NCI-H460 (cell line): Measurements from ENCODE around the gene VPS9D1. TPM values are rescaled to one million over a fixed set of nuclear protein-coding genes. Genes with fewer than 3 reads are reported as not detected.

Experiments used
- DNase-seq: peaks from one replicate; pipeline ENCODE4 v3.0.0-alpha.2; 2016; ENCODE audit warnings: low read depth; ENCODE audit errors: extremely low read depth
- polyA plus RNA-seq: library from polyadenylated mRNA; depleted of rRNA; stranded (reverse); fragments of >200 nt; gene quantifications from 2 replicates; pipeline ENCODE4 v1.2.3, GENCODE V29; 2014; cell fraction: nucleus; rRNA removed
- total RNA-seq: library from RNA; depleted of rRNA; stranded (reverse); fragments of >200 nt; shearing (Covaris generic); gene quantifications from 2 replicates; pipeline ENCODE4 v1.2.3, GENCODE V29; 2014; rRNA removed

The VPS9D1 gene, protein sequence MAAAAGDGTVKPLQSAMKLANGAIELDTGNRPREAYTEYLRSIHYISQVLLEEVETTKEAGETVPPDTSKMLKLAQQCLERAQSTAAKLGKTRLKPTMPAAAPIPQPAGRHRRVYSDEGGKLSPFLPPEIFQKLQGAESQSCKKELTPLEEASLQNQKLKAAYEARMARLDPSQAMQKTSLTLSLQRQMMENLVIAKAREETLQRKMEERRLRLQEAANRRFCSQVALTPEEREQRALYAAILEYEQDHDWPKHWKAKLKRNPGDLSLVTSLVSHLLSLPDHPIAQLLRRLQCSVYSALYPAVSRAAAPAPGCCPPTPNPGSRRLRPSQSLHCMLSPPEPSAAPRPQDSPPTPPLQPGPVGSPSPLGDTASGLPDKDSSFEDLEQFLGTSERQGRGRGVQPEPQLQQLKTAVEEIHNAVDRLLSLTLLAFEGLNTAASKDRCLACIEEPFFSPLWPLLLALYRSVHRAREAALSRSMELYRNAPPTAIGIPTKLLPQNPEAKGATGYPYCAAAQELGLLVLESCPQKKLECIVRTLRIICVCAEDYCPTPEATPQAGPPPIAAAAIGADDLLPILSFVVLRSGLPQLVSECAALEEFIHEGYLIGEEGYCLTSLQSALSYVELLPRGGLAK
- 5.7 and 6.3 TPM in 2 replicates for total RNA-seq
- 21.8 and 34.4 TPM in 2 replicates for polyA plus RNA-seq

DNA sequence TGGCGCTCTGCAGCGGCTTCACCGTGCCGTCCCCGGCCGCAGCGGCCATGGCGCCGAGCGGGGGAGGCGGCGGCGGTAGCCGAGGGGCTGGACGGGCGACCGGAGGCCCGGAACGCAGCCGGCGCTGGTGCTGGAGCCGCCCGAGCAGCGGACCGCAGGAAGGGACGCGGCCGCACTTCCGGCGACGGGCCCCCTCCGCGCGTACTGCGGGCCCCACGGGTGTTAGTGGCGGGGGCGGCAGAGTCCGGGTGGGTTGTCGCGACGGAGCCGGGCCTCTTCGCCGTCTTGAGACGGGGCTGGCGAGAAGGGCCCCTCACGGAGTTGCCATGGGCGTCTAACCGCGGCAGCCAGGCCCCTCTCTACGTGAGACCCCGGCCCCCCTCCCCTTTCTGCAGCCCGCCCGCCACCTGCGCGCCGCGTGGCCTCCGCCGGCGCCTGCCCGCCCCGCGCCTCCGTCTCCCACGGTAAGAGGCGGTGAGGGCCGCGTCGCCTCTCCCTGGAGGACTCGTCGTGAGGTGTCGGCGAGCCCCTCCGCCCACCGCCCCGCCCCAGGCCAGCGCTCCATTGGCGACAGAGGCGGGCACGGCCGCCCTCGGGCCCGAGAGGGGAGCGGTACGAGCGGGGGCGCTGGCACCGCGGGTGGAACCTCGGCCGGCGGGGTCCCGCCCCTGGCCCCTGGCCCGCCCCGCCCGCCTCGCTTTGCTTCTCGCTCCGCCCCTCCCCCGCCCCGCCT is at the start of gene VPS9D1, which contains the start of gene ZNF276:
Gene VPS9D1, minus strand, starts transcription at position 86 of the 733 bp plus-strand sequence. Its CDS starts 37 bp downstream, at position 49.
Gene ZNF276, plus strand, starts transcription at position 725 of the 733 bp plus-strand sequence. CDS start 104 bp downstream, outside the sequence.
- DNase-seq = peak; percentile 79

GRCh38 chr16:89770367-89770766 is 49.7 kb upstream of the VPS9D1 start:
- DNase-seq = no peak

- no peak for DNase-seq
These were observed 44.7 kb upstream of the VPS9D1 start for GRCh38 chr16:89765292-89765830.

GRCh38 chr16:89764711-89765201 is 44.1 kb upstream of the VPS9D1 start:
- no peak for DNase-seq

DNA sequence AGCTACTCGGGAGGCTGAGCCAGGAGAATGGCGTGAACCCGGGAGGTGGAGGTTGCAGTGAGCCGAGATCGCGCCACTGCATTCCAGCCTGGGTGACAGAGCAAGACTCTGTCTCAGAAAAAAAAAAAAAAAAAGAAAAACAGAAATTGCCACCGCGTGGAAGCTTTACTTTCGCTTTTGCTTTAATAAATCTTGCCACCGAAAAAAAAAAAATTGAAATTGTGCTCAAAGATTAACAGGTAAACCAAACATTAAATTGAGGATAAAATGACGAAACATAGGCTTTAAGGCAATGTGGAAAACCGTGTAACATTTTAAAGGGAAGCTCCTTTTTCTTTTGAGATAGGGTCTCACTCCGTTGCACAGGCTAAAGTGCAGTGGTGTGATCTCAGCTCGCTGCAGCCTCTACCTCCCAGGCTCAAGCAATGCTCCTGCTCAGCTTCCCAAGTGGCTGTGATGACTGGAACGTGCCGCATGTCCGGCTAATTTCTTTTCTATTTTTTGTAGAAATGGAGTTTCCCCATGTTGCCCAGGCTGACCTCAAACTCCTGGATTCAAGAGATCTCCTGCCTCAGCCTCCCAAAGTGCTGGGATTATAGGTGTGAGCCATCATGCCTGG is 40.7 kb upstream of the VPS9D1 start:
- DNase-seq = no peak

DNA sequence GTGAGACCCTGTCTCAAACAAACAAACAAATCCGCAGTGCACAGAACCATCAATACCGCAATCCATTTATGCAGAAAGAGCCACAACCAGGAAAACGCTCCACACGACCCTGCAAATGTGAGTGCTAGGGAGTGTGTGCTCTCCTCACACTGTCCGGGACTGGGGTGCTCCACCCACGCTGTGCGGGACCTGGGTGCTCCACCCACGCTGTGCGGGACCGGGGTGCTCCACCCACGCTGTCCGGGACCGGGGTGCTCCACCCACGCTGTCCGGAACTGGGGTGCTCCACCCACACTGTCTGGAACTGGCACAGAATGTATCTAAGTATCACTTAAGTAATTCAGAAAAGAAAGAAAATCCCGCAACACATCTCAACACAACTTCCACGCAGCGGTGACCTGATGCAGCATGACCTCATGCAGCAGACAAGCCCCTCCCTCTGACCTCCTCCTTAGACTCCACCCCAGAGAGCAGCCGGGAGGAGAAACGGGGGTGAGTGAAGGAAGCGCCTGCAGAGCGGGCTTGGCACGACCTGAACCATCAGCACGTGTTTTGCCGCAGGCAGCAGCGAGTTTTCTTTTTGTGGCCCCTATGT is 39.1 kb upstream of the VPS9D1 start:
- DNase-seq = no peak

DNA sequence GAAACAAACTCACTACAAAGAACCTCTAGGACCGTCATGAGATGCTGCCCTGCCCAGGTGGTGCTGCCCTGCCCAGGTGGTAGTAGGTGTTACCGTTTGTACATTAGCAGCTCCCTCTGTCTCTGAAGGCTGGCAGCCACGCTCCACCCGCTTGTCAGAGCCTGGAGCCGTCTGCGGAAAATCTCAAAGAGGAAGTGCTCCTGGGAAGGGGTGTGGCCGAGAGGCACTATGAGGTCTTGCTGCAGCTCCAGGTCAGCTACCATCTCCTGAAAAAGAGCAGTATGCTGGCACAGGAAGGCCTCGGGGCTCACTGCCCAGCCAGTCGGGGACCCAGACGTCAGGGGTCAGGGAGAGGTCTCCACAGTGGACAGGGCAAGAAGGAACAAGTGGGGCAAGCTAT is 28.9 kb upstream of the VPS9D1 start:
- DNase-seq = no peak

DNA sequence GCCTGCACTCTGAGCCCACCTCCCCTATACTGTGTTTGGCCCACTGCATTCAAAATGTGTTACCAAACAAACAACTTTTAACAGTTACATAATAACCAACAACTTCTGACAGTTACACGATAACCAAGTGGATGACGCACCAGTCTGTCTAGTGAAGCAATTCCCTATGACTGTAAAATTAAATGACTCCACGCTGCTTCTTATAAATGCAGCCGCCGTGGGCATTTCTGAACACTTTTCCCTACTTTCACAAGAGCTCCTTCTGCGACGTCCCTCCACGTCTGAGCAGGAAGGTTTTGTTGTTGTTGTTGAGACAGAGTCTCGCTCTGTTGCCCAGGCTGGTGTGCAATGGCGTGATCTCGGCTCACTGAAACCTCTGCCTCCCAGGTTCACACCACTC is 28.2 kb upstream of the VPS9D1 start:
- no peak for DNase-seq

DNA sequence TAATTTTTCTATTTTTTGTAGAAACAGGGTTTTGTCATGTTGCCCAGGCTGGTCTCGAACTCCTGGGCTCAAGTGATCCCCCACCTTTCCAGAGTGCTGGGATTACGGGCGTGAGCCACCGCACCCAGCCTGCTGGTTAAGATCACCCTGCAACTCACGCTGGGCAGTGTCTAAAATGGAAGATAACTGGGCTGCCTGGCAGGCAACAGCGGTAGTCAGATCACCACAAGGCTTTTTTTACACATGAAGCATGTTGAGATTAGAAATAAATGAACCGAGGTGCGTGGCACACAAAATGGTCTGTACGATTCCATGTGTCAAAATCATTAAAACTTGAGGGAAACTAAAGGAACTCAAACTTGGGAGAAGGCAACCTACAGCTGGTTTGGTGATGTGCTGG is 27.4 kb upstream of the VPS9D1 start:
- no peak for DNase-seq

DNA sequence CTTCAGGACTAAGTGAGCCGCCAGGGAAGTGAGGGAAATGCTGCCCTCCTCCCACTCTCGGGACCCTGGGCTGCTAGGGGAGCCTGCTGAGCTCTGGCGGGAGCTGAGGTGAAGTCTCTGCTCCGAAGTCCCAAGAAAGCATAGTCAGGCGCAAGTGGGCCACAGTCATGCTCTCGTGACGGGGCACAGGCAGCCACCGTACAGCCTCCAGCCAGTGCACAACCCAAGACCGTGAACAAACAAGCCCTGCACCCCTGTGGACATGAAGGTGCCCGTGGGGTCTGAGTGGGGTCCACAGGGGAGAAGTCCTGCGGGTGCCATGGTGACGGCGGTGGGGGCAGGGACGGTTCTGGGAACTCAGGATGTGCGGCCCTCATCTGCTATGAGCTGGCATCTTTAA is 25.3 kb upstream of the VPS9D1 start:
- no peak for DNase-seq

DNA sequence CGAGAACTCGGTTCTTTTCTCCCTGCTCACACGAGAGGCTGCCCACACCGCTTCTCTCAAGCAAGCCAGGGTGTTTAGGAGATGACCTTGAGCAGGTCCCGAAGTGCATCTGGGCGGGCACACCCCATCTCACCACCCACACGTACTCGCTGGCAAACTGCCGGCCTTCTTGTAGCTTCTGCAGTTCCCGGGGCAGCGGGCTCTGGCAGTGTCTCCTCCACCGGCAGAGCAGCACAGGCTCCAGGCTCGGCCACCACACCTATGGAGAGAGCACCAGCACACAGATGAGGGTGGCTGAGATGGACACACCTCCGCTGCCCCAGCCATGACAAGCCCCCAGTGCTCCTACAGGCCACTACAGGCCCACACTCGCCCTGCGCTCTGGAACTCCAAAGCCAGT is 24.1 kb upstream of the VPS9D1 start:
- no peak for DNase-seq

- DNase-seq = no peak
These were observed 22.2 kb upstream of the VPS9D1 start for GRCh38 chr16:89742948-89743347.

DNA sequence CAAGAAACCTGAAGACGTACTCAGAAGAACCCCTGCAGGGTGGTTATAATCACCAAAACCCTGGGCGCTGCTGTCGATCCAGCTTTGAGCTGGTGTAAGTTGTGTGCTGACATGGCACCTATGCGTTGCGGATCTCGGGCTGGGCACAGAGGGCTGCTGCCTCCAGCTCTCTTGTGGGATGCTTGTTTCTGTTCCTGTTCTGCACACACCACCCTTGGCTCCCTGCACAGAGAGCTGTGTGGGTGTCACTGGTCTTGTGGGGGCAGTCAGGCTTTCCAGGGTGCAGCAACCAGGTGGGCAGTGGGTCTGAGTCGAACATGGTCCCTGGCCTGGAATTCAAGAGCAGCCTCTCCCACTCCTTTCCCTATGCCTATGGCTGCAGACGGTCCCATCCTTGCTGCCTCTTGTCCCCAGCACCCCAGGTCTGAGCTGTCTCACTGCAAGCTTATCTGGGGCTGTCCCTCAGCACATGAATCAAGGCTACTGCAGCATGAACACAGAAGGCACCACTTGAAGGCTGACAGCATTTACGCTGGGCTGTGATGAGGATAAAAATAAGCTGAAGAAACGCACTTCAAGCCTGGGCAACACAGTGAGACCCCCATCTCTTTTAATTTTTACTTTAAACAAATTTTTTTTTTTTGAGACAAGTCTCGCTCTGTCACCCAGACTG is 20.8 kb upstream of the VPS9D1 start:
- no peak for DNase-seq

- no peak for DNase-seq
These were observed 18.7 kb upstream of the VPS9D1 start for GRCh38 chr16:89739383-89739782.

- no peak for DNase-seq
These were observed 18.0 kb upstream of the VPS9D1 start for GRCh38 chr16:89738538-89739317.

- DNase-seq = no peak
These were observed 17.3 kb upstream of the VPS9D1 start for GRCh38 chr16:89738072-89738377.

DNA sequence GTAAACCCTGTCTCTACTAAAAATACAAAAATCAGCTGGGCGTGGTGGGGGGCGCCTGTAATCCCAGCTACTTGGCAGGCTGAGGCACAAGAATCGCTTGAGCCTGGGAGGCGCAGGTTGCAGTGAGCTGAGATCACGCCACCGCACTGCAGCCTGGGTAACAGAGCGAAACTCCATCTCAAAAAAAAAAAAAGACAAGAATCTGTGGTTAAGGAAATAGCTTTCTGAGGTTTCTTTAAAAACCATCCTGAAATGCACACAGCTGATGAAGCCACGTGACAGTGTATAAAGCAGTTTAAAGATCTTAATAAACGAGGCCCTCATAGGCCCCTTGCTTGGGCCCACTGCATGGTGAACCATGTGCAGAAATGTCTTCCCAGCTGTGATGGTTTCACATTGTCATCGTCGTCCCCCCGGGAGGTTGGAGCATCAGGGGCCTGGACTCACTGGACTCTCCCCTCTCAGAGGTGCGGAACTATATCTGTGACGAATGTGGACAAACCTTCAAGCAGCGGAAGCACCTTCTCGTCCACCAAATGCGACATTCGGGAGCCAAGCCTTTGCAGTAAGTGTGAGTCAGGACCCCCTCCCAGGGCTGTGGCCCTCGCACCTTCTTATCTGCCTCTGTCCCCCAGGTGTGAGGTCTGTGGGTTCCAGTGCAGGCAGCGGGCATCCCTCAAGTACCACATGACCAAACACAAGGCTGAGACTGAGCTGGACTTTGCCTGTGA is 16.8 kb upstream of the VPS9D1 start:
- no peak for DNase-seq

DNA sequence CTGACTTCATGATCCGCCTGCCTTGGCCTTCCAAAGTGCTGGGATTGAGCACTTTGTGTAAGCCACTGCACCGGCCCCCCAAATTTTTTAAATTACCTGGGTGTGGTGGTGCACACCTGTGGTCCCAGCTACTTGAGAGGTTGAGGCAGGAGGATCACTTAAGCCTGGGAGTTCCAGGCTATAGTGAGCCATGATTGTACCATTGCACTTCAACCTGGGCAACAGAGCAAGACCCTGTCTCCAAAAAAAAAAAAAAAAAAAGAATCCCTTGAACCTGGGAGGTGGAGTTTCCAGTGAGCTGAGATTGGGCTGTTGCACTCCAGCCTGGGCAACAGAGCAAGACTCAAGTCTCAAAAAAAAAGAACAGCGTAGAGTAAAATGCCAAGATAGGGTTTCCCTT is 15.9 kb upstream of the VPS9D1 start:
- DNase-seq = no peak
